ES-I3 (cell line): ENCODE results near the gene RAB15.

ENCODE experiments used
- H3K36me3 ChIP-seq: 2 replicates; pipeline ENCODE4 v1.6.1; 2013; ENCODE audit warnings: mild to moderate bottlenecking, low read length, control low read depth, moderate library complexity; ENCODE audit not compliant: insufficient read depth
- H3K4me1 ChIP-seq: 2 replicates; pipeline ENCODE4 v1.6.1; 2013; ENCODE audit warnings: mild to moderate bottlenecking, control low read depth, low read length; ENCODE audit not compliant: insufficient read depth
- H3K9ac ChIP-seq: 2 replicates; pipeline ENCODE4 v1.6.1; 2013; ENCODE audit warnings: low read depth, mild to moderate bottlenecking, low read length, moderate library complexity
- H3K9me3 ChIP-seq: 2 replicates; pipeline ENCODE4 v1.6.1; 2013; ENCODE audit warnings: mild to moderate bottlenecking, low read length, moderate library complexity; ENCODE audit not compliant: control insufficient read depth, insufficient read depth

Gene RAB15

DNA sequence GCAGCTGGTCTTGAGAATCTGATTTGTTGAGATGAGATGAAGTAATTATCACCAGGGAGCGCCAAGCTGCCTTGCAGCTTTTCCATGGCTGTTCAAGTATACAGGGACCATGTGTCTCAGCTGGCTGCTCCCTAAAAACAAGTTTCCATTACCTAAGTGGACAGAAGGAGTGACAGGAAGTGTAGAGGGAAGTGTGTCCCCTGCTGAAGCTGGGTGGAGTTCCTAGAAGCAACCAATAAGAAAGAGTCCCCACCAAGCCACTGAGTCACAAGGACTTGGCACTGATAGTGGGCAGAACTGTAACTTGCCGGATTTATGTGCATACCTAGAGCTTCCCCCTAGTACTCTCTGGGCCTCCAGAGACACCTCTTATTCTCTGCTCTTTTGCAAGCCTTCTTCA, 28.1 kb downstream of the RAB15 start:
- Histone ChIP-seq H3K4me1 (peaks cover 15% of the 10 kb centered on the region; the same call in 1 of the 2 replicates), H3K9ac (no peak overlapping the region), H3K9me3 (no peaks in the 10 kb centered on the region), H3K36me3 (peaks cover 2% of the 10 kb centered on the region; the same call in 1 of the 2 replicates)

DNA sequence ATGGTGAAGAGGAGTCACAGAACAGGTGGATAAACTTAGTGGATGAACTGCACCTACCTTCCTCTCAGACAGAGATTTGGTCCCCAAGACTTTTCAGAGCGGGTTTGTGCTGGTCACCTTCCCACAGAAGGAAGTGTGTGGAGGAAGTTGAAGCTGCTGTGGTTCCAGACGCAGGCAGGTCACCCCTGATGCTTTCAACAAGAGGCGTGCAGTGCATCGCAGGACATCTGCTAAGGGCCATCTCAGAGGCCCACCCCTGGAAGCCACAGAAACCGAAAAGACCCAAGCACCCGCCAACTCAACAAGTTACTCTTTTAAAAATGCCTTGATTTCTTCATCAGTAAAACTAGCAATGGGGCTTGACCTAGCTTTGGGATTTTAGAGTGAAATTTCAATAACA, 28.6 kb downstream of the RAB15 start:
- no peak overlapping the region for H3K9ac ChIP-seq
- peaks cover 15% of the 10 kb centered on the region; the same call in 1 of the 2 replicates for H3K4me1 ChIP-seq
- H3K9me3 ChIP-seq: no peaks in the 10 kb centered on the region
- peaks cover 2% of the 10 kb centered on the region; the same call in 1 of the 2 replicates for H3K36me3 ChIP-seq

DNA sequence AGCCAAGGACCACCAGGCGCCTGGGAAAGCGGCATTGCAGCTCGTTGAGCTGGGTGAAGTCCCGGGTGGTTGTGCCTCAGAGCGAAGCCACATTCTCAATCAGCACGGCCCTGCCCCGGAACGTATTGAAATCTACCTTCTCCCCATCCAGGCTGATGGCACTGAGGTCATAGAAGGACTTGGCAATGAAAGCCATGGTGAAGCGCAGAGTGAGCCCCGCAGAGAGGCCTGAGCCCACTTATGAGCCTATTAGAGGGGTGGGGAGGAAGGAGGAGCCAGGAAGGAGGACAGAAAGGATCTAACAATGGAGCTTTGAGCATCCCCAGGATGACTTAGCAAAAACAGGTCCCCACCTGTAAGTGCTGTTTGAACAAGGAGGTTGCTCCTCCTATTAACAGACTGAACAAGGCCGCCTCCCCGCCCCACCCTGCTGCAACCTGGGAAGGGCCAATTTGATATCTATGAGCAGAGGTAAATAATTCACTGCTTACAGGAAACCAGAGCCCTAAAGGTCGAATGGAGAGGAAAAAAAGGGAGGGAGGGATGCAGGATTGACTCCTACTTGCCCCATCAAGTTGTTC, 29.5 kb downstream of the RAB15 start, which contains the start of gene GPX2:
TSS of gene GPX2 (minus strand) at position 215 of the 581 bp plus-strand sequence. CDS start at position 196, 19 bp downstream.
- Histone ChIP-seq H3K4me1 (peaks cover 15% of the 10 kb centered on the region; the same call in 1 of the 2 replicates), H3K9me3 (no peaks in the 10 kb centered on the region), H3K36me3 (peaks cover 2% of the 10 kb centered on the region; the same call in 1 of the 2 replicates), H3K9ac (no peak within 1 kb of the TSS)

GRCh38 chr14:64940336-64940910, 31.7 kb downstream of the RAB15 start:
- H3K36me3 ChIP-seq: no peaks in the 10 kb centered on the region
- no peak overlapping the region for H3K9ac ChIP-seq
- peaks cover 15% of the 10 kb centered on the region; the same call in 1 of the 2 replicates for H3K4me1 ChIP-seq
- H3K9me3 ChIP-seq: no peaks in the 10 kb centered on the region

DNA sequence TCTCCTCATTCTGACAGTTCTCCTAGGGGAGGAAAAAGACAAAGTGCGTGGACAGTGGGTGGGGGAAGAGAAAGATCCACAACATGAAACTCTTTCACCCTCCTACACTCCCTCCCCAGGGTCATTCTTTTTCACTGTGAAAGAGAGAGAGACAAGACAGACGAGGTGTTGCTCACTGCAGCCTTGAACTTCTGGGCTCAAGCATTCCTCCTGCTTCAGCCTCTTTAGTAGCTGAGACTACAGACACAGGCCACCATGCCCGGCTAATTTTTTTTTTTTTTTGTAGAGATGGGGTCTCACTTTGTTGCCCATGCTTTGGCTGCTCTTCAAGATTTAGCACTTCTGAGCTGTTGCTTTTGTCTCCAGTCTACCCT, 32.3 kb downstream of the RAB15 start:
- no peaks in the 10 kb centered on the region for H3K36me3 ChIP-seq

DNA sequence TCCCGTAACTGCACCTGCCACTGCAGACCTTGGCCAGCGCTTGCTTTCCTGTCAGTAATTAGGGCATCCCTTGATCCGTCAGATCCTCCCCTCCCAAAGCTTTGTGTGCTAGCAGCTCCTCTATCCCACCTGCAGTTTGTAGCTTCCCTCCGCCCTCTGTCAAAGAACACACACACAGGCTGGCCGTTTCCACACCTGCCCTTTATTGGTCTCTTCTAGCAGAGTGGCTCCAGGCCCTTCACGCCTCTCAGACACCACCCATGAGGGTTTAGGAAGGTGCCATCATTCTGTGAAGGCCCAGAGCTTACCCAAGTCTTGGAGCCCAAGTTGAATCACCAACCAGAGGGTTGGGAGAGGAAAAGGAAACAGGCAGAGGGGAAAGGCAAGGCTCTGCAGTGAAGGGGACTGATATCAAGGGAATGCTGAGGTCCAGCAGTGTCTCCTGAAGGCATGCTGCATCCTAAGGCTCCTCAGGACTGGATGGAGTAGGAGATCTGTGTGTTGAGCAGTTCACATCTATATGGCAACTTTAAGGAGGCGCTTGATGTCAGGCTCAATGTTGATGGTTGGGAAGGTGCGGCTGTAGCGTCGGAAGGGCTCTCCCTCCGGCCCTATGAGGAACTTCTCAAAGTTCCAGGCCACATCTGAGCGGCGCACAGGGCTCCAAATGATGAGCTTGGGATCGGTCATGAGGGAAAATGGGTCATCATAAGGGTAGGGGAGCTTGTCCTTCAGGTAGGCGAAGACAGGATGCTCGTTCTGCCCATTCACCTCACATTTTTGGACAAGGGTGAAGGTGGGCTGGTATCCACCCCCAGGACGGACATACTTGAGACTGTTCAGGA, 32.9 kb downstream of the RAB15 start:
- H3K4me1 ChIP-seq: peaks cover 12% of the 10 kb centered on the region; the same call in 1 of the 2 replicates
- H3K9ac ChIP-seq: no peak overlapping the region
- no peaks in the 10 kb centered on the region for H3K36me3 ChIP-seq
- H3K9me3 ChIP-seq: no peaks in the 10 kb centered on the region

More for the DNA sequence above, 32.3 kb downstream of the RAB15 start:
- Histone ChIP-seq H3K9ac (no peak overlapping the region), H3K9me3 (no peaks in the 10 kb centered on the region), H3K4me1 (peaks cover 15% of the 10 kb centered on the region; the same call in 1 of the 2 replicates)

GRCh38 chr14:64937821-64938193, 34.3 kb downstream of the RAB15 start:
- no peaks in the 10 kb centered on the region for H3K9me3 ChIP-seq
- peaks cover 7% of the 10 kb centered on the region; the same call in 1 of the 2 replicates for H3K4me1 ChIP-seq
- H3K36me3 ChIP-seq: no peaks in the 10 kb centered on the region
- H3K9ac ChIP-seq: no peak overlapping the region

- Histone ChIP-seq H3K4me1 (peaks cover 1% of the 10 kb centered on the region; the same call in 1 of the 2 replicates), H3K36me3 (no peaks in the 10 kb centered on the region), H3K9me3 (no peaks in the 10 kb centered on the region), H3K9ac (no peak overlapping the region)
Measured at GRCh38 chr14:64937171-64937820, 34.8 kb downstream of the RAB15 start.

DNA sequence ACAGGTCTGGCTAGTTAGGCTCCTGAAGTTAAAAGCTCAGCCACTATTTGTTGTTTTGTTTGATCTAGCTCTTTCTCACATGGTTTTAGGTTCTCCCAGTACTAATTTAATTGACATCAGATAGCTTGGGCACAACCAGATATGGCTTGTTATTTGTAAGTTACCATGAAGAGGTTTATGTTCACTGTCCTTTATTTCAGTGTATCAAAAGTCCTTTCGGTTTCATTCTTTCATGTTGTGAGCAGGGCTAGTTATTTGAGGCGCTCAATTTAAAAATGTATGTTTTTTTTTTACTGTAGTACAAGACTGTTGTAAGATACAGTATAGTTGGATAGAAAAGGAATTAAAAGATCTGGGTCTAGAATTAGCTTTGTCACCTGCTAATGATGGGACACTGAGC, 36.6 kb downstream of the RAB15 start:
- Histone ChIP-seq H3K36me3 (no peaks in the 10 kb centered on the region; the same call in 1 of the 2 replicates), H3K4me1 (no peaks in the 10 kb centered on the region), H3K9me3 (no peaks in the 10 kb centered on the region), H3K9ac (no peak overlapping the region)

- Histone ChIP-seq H3K9ac (no peak overlapping the region), H3K36me3 (no peaks in the 10 kb centered on the region; the same call in 1 of the 2 replicates), H3K4me1 (no peaks in the 10 kb centered on the region), H3K9me3 (no peaks in the 10 kb centered on the region)
Measured at GRCh38 chr14:64934338-64934929, 37.7 kb downstream of the RAB15 start.

DNA sequence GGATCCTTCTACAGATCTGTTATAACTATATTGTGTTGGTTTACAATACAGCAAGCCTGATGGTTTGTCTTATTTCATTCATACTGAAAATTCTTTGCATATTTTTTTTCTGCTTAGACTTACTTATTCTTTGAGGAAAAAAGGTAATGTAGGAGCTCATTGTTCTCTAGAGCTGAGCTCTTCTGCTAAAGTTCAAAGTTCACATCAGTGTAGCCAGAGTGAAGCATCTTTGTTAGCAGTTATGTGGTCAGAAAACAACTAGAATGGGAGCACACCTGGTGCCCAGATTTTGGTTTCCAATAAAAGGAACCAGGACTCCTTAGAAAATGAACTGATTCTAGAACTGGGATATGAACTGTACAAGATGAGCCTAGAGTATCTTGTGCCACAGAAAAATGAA, 39.9 kb downstream of the RAB15 start:
- Histone ChIP-seq H3K9ac (no peak overlapping the region), H3K9me3 (no peaks in the 10 kb centered on the region), H3K4me1 (peaks cover 6% of the 10 kb centered on the region; the same call in 1 of the 2 replicates), H3K36me3 (peaks cover 3% of the 10 kb centered on the region; the same call in 1 of the 2 replicates)

GRCh38 chr14:64931123-64931522, 41.0 kb downstream of the RAB15 start:
- Histone ChIP-seq H3K9me3 (no peaks in the 10 kb centered on the region), H3K4me1 (peaks cover 6% of the 10 kb centered on the region; the same call in 1 of the 2 replicates), H3K9ac (no peak overlapping the region), H3K36me3 (peaks cover 5% of the 10 kb centered on the region; the same call in 1 of the 2 replicates)

- Histone ChIP-seq H3K4me1 (peaks cover 6% of the 10 kb centered on the region; the same call in 1 of the 2 replicates), H3K36me3 (peaks cover 5% of the 10 kb centered on the region; the same call in 1 of the 2 replicates), H3K9me3 (no peaks in the 10 kb centered on the region), H3K9ac (no peak overlapping the region)
Measured at GRCh38 chr14:64930085-64930843, 41.9 kb downstream of the RAB15 start.
